Dedifferentiated amniotic fluid mesenchymal stem cell (primary cell): ENCODE measurements around the gene MMRN1.

Experiments
- DNase-seq: peaks from one replicate; pipeline ENCODE4 v3.0.0-alpha.2; 2016; ENCODE audit errors: extremely low spot score

MMRN1 gene

GRCh38 chr4:89995006-89995405 is 100.4 kb downstream of the MMRN1 start:
- no peak for DNase-seq

- DNase-seq: no peak
These were observed 101.2 kb downstream of the MMRN1 start for GRCh38 chr4:89995814-89996213.

- no peak for DNase-seq
These were observed 102.6 kb downstream of the MMRN1 start for GRCh38 chr4:89997171-89997704.

GRCh38 chr4:89998469-89999011 is 103.9 kb downstream of the MMRN1 start:
- no peak for DNase-seq

GRCh38 chr4:90001023-90001422 is 106.4 kb downstream of the MMRN1 start:
- DNase-seq: no peak

- DNase-seq: no peak
These were observed 107.9 kb downstream of the MMRN1 start for GRCh38 chr4:90002441-90003062.
